Measurements from ENCODE around the gene SMG5.

The SMG5 gene

DNA sequence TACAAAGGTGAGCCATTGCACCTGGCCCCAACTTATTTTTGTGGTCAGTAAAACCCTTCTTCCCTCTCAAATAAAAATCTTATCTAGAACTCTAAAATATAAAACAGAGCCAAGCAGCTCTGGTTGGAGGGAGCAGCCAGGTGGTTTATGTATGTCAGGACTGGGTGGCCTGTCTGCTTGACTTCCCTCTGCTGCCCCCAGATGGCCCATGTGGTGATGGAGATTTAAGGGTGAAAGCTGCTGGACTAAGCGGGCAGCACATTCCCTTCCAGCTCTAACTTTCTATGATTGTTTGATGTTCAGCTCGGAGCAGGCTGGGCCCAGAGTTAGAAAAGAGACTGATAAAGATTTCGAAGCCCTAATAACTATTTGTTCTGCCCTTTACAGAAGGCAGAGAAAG, 22.8 kb downstream of the SMG5 start:
- no peak for DNase-seq (ENCODE audit: low spot score)
- in situ Hi-C loops (cut with MboI; ENCODE audit: low sequenced_read_pairs, unreplicated experiment) = no loop called here
- TF ChIP-seq, protein P1, sequence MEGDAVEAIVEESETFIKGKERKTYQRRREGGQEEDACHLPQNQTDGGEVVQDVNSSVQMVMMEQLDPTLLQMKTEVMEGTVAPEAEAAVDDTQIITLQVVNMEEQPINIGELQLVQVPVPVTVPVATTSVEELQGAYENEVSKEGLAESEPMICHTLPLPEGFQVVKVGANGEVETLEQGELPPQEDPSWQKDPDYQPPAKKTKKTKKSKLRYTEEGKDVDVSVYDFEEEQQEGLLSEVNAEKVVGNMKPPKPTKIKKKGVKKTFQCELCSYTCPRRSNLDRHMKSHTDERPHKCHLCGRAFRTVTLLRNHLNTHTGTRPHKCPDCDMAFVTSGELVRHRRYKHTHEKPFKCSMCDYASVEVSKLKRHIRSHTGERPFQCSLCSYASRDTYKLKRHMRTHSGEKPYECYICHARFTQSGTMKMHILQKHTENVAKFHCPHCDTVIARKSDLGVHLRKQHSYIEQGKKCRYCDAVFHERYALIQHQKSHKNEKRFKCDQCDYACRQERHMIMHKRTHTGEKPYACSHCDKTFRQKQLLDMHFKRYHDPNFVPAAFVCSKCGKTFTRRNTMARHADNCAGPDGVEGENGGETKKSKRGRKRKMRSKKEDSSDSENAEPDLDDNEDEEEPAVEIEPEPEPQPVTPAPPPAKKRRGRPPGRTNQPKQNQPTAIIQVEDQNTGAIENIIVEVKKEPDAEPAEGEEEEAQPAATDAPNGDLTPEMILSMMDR (IDR thresholded peaks at IDR 0.05; ENCODE audit: borderline replicate concordance, control extremely low read depth, extremely low read depth, insufficient read depth, missing control alignments) = peak; percentile 11

- DNase-seq (ENCODE audit: low spot score) = no peak
- TF ChIP-seq, protein P1 (IDR thresholded peaks at IDR 0.05; ENCODE audit: borderline replicate concordance, control extremely low read depth, extremely low read depth, insufficient read depth, missing control alignments) = no peak
- in situ Hi-C loops (cut with MboI; ENCODE audit: low sequenced_read_pairs, unreplicated experiment) = no loop called here
Measured at GRCh38 chr1:156258859-156259258, 23.8 kb downstream of the SMG5 start.

GRCh38 chr1:156257711-156258110, 24.9 kb downstream of the SMG5 start:
- in situ Hi-C loops (cut with MboI; ENCODE audit: low sequenced_read_pairs, unreplicated experiment) = no loop called here
- TF ChIP-seq, protein P1 (IDR thresholded peaks at IDR 0.05; ENCODE audit: borderline replicate concordance, control extremely low read depth, extremely low read depth, insufficient read depth, missing control alignments) = no peak
- DNase-seq (ENCODE audit: low spot score) = no peak

GRCh38 chr1:156253634-156254033, 29.0 kb downstream of the SMG5 start:
- in situ Hi-C loops (cut with MboI; ENCODE audit: low sequenced_read_pairs, unreplicated experiment) = no loop called here
- DNase-seq (ENCODE audit: low spot score) = no peak
- TF ChIP-seq, protein P1 (IDR thresholded peaks at IDR 0.05; ENCODE audit: borderline replicate concordance, control extremely low read depth, extremely low read depth, insufficient read depth, missing control alignments) = no peak

DNA sequence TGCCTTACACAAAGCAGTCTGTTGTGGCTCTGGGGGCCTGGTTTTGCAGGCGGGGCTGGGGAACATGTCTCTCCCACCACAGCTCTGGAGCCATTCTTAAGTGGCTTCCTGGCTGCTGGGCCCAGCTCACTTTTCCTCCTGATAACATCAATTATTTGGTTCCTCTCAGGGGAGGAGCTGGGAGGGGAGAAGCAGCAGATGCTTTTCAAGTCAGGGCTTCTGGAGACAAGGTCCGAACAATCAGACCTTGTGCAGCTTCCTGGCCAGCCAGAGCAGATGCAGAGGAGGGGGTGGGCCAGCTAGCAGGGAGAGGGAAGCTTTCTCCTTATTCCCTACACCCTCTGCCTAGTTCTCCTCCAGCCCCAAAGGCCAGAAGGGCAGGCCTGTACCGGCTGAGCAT, 31.1 kb downstream of the SMG5 start:
- DNase-seq (ENCODE audit: low spot score) = no peak
- TF ChIP-seq, protein P1 (IDR thresholded peaks at IDR 0.05; ENCODE audit: borderline replicate concordance, control extremely low read depth, extremely low read depth, insufficient read depth, missing control alignments) = no peak
- in situ Hi-C loops (cut with MboI; ENCODE audit: low sequenced_read_pairs, unreplicated experiment) = no loop called here

- DNase-seq (ENCODE audit: low spot score) = no peak
- TF ChIP-seq, protein P1 (IDR thresholded peaks at IDR 0.05; ENCODE audit: borderline replicate concordance, control extremely low read depth, extremely low read depth, insufficient read depth, missing control alignments) = no peak
- in situ Hi-C loops (cut with MboI; ENCODE audit: low sequenced_read_pairs, unreplicated experiment) = no loop called here
Measured at GRCh38 chr1:156249593-156249992, 33.0 kb downstream of the SMG5 start.

- TF ChIP-seq, protein P1 (IDR thresholded peaks at IDR 0.05; ENCODE audit: borderline replicate concordance, control extremely low read depth, extremely low read depth, insufficient read depth, missing control alignments) = no peak
- in situ Hi-C loops (cut with MboI; ENCODE audit: low sequenced_read_pairs, unreplicated experiment) = no loop called here
- DNase-seq (ENCODE audit: low spot score) = no peak
Measured at GRCh38 chr1:156248323-156248683, 34.3 kb downstream of the SMG5 start.
